ENCODE results near the gene PIANP.
A peak's percentile ranks its signal among the peaks of the same experiment; 100 is the strongest.

Gene PIANP

DNA sequence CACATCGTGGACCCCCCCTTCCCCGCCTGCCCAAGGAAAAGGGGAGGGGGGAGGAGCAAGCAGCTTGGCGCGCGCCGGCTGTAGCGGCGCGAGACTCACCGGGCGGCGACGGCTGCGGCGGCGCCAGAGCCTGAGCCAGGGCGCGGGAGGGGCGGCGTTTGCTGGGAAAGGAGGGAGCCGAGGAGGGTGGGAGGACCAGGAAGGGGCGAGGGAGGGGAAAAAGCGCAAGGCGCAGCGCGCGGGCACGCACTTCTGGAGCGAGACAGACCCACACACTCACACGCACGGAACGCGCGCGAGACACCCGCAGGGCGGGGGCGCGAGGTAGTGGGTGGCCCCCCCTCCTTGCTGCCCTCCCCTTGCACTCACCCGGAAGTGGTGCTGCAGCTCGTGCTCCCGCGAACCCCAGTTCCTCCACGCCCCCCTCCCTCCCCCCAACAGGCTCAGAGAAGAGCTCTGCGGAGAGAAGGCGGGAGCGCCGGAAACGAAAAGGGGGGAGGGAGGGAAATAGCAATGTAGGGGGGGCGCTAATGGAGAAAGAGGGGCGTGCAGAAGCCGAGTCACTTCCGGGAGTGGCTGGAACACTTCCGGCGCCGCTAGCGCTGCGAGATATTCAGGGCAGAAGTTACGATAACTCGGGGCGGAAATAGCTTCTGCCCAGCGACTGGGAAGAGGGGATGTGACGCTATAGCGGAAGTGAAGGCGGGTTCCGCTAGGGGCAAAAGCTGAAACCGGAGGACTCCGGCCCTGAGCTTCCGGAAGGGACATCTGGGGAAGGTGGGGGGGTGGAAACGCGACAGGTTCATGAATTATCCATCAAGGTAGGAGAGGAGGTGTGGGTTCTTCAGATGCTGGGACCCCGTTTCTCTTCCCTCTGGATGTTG lies 11.4 kb downstream of the PIANP start, which contains the start of gene ZNF384:
Gene ZNF384 (minus strand): TSS at position 377 of the 884 bp plus-strand sequence. CDS start 9,855 bp downstream, outside the sequence.
- TF ChIP-seq, protein P1, sequence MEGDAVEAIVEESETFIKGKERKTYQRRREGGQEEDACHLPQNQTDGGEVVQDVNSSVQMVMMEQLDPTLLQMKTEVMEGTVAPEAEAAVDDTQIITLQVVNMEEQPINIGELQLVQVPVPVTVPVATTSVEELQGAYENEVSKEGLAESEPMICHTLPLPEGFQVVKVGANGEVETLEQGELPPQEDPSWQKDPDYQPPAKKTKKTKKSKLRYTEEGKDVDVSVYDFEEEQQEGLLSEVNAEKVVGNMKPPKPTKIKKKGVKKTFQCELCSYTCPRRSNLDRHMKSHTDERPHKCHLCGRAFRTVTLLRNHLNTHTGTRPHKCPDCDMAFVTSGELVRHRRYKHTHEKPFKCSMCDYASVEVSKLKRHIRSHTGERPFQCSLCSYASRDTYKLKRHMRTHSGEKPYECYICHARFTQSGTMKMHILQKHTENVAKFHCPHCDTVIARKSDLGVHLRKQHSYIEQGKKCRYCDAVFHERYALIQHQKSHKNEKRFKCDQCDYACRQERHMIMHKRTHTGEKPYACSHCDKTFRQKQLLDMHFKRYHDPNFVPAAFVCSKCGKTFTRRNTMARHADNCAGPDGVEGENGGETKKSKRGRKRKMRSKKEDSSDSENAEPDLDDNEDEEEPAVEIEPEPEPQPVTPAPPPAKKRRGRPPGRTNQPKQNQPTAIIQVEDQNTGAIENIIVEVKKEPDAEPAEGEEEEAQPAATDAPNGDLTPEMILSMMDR (IDR thresholded peaks at IDR 0.05; ENCODE audit: insufficient read depth, low read depth, low read length, missing control alignments), result peak; percentile 29
- DNase-seq (ENCODE audit: low read depth), result peak; percentile 99
- H3K4me3 ChIP-seq (ENCODE audit: low read length), result peak within 1 kb of the TSS; percentile 85

DNA sequence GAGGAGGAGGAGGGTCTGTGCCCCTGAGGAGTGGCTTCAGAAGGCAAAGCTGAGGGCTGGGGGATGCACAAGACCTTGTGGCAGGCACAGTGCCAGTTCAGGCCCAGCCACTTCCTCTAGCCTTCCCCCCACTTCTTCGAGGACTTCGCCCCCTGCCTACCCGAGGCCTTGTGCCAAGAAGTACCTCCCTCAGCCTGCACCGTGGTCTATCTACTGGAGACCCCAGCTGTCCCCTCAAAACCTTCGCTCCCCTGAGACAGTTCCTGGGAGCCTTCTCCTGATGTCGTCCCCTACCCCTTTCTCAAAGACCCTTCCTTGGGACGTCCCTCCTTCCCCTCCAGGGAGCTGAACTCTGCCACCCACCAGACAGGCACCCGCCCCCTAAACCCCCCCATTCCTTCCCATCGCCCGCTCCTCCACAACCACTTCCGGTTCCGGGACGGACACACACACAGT lies 12.0 kb downstream of the PIANP start:
- TF ChIP-seq, protein P1 (IDR thresholded peaks at IDR 0.05; ENCODE audit: insufficient read depth, low read depth, low read length, missing control alignments), result no peak
- H3K4me3 ChIP-seq (ENCODE audit: low read length), result peak overlapping the region; percentile 85
- DNase-seq (ENCODE audit: low read depth), result no peak

DNA sequence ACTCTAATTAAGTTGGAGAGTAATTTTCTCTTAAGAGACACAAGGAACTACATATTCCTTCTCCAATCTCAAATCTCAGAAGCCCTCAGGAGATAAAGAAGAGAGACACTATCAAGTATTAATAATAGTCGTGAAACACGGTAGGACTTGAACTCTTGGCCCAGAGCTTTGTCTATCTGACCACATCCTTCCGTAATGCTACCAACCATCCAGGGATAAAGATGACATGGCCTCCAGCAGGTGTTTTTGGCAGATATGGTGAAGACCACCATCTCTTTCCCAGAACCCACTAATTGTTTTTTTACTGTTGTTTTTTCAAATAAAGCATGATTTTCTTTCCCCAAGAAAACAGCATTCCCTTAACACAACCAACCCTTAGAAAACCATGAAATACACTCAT lies 14.8 kb downstream of the PIANP start:
- TF ChIP-seq, protein P1 (IDR thresholded peaks at IDR 0.05; ENCODE audit: insufficient read depth, low read depth, low read length, missing control alignments), result no peak
- H3K4me3 ChIP-seq (ENCODE audit: low read length), result no peak overlapping the region
- DNase-seq (ENCODE audit: low read depth), result no peak

GRCh38 chr12:6684609-6685008 lies 16.0 kb downstream of the PIANP start:
- TF ChIP-seq, protein P1 (IDR thresholded peaks at IDR 0.05; ENCODE audit: insufficient read depth, low read depth, low read length, missing control alignments), result peak; percentile 53
- peak; percentile 48 for DNase-seq (ENCODE audit: low read depth)
- no peak overlapping the region for H3K4me3 ChIP-seq (ENCODE audit: low read length)

DNA sequence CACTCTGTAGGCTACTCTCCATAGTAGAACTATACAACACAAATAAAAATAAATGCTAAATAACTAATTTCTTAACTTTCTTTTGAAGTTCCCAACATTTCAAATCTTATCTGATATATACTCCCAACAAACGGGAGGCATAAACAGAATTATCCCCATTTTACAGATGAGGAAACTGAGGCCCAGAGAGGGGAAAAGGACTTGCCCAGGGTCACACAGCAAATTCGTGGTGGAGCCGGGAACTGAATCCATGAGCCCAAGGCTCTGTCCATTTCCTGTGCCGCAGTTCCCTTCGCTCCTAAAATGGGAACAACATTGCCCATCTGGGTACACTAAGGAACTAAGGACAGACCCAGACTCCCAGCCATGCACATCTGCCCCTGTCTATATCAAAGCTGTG lies 23.7 kb downstream of the PIANP start:
- no peak for DNase-seq (ENCODE audit: low read depth)
- H3K4me3 ChIP-seq (ENCODE audit: low read length), result no peak overlapping the region
- TF ChIP-seq, protein P1 (IDR thresholded peaks at IDR 0.05; ENCODE audit: insufficient read depth, low read depth, low read length, missing control alignments), result no peak

DNA sequence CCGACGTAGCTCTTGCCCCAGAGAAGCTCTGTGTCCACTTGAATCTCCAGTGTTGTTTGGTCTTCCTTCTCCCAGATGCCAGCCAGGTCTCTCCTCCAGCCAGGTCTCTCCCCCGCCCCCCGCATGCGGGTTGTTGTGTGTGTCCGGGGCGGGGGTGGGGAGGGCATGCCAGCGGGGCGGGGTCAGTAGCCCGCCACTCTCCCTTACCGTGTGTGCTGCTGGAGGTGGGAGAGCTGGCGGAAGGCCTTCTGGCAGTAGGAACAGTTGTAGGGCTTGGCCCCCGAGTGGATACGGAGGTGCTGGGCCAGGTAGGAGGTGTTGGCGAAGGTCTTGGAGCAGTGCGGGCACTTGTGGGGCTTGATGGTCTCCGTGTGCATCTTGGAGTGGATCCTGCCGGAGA lies 28.5 kb downstream of the PIANP start:
- no peak overlapping the region for H3K4me3 ChIP-seq (ENCODE audit: low read length)
- TF ChIP-seq, protein P1 (IDR thresholded peaks at IDR 0.05; ENCODE audit: insufficient read depth, low read depth, low read length, missing control alignments), result no peak
- no peak for DNase-seq (ENCODE audit: low read depth)

All from epithelial cell of esophagus (primary cell).